OCI-LY7 (cell line): Measurements from ENCODE around the gene ECEL1. TPM values are rescaled to one million over a fixed set of nuclear protein-coding genes. Genes with fewer than 3 reads are reported as not detected.

Experiments
- BruUV-seq: library from RNA; stranded (reverse); fragments of 400-500 nt; replicated peaks from 2 replicates; lab custom pipeline; 2021; lab: Mats Ljungman, UMichigan
- CTCF ChIA-PET: fragments of 300-600 bp; sonication (Branson Sonifier 250); formaldehyde crosslinking; loops from one replicate; lab custom pipeline; 2022; ENCODE audit warnings: antibody characterized with exemption; ENCODE audit not compliant: unreplicated experiment; lab: Charles Lee
- POLR2A ChIA-PET: fragments of 300-600 bp; sonication (Branson Sonifier 250); formaldehyde crosslinking; loops from one replicate; lab custom pipeline; 2022; ENCODE audit warnings: antibody characterized with exemption; lab: Charles Lee
- DNase-seq: peaks from one replicate; pipeline ENCODE4 v3.0.0-alpha.2; 2015; ENCODE audit warnings: low spot score
- H2AFZ ChIP-seq: fragments of 200-600 bp; sonication (generic), shearing (Covaris generic); 2 replicates; pipeline ENCODE4 v1.6.1; 2014; ENCODE audit warnings: mild to moderate bottlenecking, antibody characterized with exemption, low read length, moderate library complexity
- H3K27ac ChIP-seq: fragments of 200-600 bp; sonication (generic); 2 replicates; pipeline ENCODE4 v1.5.1; 2014; ENCODE audit warnings: mixed run types, low read depth, mild to moderate bottlenecking, moderate library complexity, low read length, inconsistent platforms; ENCODE audit not compliant: poor library complexity, severe bottlenecking
- H3K36me3 ChIP-seq: fragments of 200-600 bp; sonication (generic); 2 replicates; pipeline ENCODE4 v1.6.1; 2014; ENCODE audit warnings: mild to moderate bottlenecking, antibody characterized with exemption, low read length, moderate library complexity, mixed read lengths; ENCODE audit not compliant: insufficient read depth
- H3K4me1 ChIP-seq: fragments of 200-600 bp; sonication (generic); 2 replicates; pipeline ENCODE4 v1.5.1; 2014; ENCODE audit warnings: mild to moderate bottlenecking, low read length; ENCODE audit not compliant: insufficient read depth, poor library complexity, severe bottlenecking
- H3K4me2 ChIP-seq: fragments of 200-600 bp; sonication (generic); 2 replicates; pipeline ENCODE4 v1.6.1; 2014; ENCODE audit warnings: mild to moderate bottlenecking, low read length
- H3K4me3 ChIP-seq: fragments of 200-600 bp; sonication (generic); 2 replicates; pipeline ENCODE4 v1.5.1; 2014; ENCODE audit warnings: mild to moderate bottlenecking, low read depth, low read length; ENCODE audit not compliant: poor library complexity, severe bottlenecking
- H3K79me2 ChIP-seq: fragments of 200-600 bp; sonication (generic); 2 replicates; pipeline ENCODE4 v1.6.1; 2016; ENCODE audit warnings: low read depth, mild to moderate bottlenecking, low read length, moderate library complexity, mixed read lengths; ENCODE audit not compliant: insufficient read depth
- H3K9me2 ChIP-seq: fragments of 200-600 bp; sonication (generic); 2 replicates; pipeline ENCODE4 v1.6.1; 2016; ENCODE audit warnings: mild to moderate bottlenecking, low read length, mixed read lengths; ENCODE audit not compliant: insufficient read depth
- H3K9me3 ChIP-seq: fragments of 200-600 bp; sonication (generic); 2 replicates; pipeline ENCODE4 v1.6.1; 2014; ENCODE audit warnings: mild to moderate bottlenecking, mixed run types, low read length, mixed read lengths
- H4K20me1 ChIP-seq: fragments of 200-600 bp; sonication (generic); 2 replicates; pipeline ENCODE4 v1.6.1; 2014; ENCODE audit warnings: mild to moderate bottlenecking, antibody characterized with exemption, low read length, moderate library complexity, mixed read lengths; ENCODE audit not compliant: insufficient read depth
- EZH2phosphoT487 ChIP-seq: fragments of 200-600 bp; sonication (generic); IDR thresholded peaks from 2 replicates; pipeline ENCODE4 v1.6.1; 2018; ENCODE audit warnings: low read depth, borderline replicate concordance, mild to moderate bottlenecking, mixed run types, antibody characterized with exemption, low read length, moderate library complexity, mixed read lengths
- intact Hi-C: fragments of 100-400 bp; cut with micrococcal nuclease; formaldehyde crosslinking; loops from one replicate; pipeline ENCODE4 v1.10.0; 2022; ENCODE audit not compliant: unreplicated experiment
- total RNA-seq, 2 experiments: library from RNA; depleted of rRNA in 1 of 2; stranded (reverse); fragments of >200 nt in 1 of 2; shearing (Covaris generic) in 1 of 2; gene quantifications; 2 replicates each; pipeline ENCODE4 v1.2.3, GENCODE V29; 2014 to 2022
- TF ChIP-seq, protein P1 (sequence below): fragments of 200-600 bp; sonication (generic); conservative IDR thresholded peaks from 2 replicates; pipeline ENCODE4 v1.5.1; 2014; ENCODE audit warnings: mild to moderate bottlenecking, antibody characterized with exemption, low read length, moderate library complexity, mixed read lengths

ECEL1 gene
- total RNA-seq, 2 experiments from 2014 or later: not detected

DNA sequence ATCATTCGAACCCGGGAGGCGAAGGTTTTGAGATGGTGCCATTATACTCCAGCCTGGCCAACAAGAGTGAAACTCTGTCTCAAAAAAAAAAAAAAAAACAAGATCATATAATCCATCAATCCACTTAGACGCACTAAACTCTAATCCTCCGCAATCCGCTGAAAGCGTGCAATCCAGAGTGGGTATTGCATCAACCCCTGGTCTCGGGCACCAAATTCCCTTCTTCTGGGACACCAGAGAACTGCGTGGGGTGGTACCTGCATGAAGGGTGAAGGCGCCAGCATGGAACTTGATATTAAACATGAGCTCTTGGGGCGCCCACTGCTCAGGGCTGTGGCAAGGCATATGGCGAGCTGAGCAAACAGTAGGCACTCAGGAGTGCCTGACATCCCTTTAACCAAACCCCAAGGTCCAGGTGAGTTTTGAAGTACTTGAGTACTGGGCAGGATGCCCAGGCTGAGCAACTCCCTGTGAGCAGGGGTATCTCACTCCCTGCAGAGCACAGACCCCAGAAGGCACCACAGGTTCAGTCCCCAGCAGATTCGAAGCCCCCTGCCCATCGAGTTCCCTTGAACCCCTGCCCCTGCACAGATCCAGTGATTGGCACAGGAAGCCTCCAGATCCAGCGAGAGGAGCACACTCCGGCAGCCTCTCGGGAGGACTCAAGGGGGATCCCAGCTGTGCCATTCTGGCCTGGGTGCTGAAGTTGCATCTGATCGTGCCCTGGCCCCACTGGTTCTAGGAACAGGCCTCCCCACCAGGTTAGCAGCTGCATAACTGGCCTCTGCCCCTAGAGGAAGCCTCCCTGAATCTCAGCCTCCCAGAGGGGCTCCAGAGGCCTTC, 23.7 kb downstream of the ECEL1 start:
- Histone ChIP-seq H3K9me3 (no peaks in the 10 kb centered on the region; the same call in 1 of the 2 replicates), H3K79me2 (no peaks in the 10 kb centered on the region), H3K27ac (no peak overlapping the region), H2AFZ (no peak overlapping the region), H3K36me3 (no peaks in the 10 kb centered on the region), H4K20me1 (no peaks in the 10 kb centered on the region), H3K4me2 (no peak overlapping the region), H3K4me1 (peaks cover 34% of the 10 kb centered on the region), H3K4me3 (no peak overlapping the region), H3K9me2 (no peaks in the 10 kb centered on the region)
- ChIA-PET CTCF (no interaction called here), POLR2A (interaction anchor here (0.6 to 1.0 kb wide), 4 partner anchors 10 to 632 kb away, joined by 3 to 5 read pairs (median 4); no protein-coding TSS in a partner anchor)
- intact Hi-C loops: no loop called here
- BruUV-seq: no TSS peak
- DNase-seq: no peak
- no peak for TF ChIP-seq EZH2phosphoT487
- TF ChIP-seq, protein P1, sequence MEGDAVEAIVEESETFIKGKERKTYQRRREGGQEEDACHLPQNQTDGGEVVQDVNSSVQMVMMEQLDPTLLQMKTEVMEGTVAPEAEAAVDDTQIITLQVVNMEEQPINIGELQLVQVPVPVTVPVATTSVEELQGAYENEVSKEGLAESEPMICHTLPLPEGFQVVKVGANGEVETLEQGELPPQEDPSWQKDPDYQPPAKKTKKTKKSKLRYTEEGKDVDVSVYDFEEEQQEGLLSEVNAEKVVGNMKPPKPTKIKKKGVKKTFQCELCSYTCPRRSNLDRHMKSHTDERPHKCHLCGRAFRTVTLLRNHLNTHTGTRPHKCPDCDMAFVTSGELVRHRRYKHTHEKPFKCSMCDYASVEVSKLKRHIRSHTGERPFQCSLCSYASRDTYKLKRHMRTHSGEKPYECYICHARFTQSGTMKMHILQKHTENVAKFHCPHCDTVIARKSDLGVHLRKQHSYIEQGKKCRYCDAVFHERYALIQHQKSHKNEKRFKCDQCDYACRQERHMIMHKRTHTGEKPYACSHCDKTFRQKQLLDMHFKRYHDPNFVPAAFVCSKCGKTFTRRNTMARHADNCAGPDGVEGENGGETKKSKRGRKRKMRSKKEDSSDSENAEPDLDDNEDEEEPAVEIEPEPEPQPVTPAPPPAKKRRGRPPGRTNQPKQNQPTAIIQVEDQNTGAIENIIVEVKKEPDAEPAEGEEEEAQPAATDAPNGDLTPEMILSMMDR: no peak

DNA sequence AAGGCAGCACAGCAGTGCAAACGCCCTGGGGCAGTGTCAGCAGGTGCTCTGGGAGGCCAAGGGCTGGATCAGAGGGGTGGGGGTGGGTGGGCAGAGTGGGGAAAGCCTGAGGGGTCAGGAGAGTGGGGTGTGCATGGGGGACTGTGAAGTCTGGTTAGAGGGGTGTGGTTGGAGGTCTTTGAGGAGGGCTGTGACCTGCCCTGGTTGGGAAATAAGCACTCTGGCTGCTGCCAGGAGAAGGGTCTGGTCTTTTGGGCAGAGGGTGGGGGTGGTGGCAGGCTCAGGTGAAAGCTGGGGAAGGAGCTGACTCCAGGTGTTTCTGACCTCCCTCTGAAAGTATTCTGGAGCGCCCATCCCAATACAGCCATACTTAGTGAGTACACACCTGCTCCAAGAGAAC, 27.5 kb downstream of the ECEL1 start:
- CTCF ChIA-PET: no interaction called here

More for the DNA sequence above, 27.5 kb downstream of the ECEL1 start:
- no TSS peak for BruUV-seq
- no peaks in the 10 kb centered on the region for H4K20me1 ChIP-seq
- intact Hi-C loops: no loop called here
- DNase-seq: no peak
- H3K4me2 ChIP-seq: no peak overlapping the region
- TF ChIP-seq, protein P1: no peak
- TF ChIP-seq EZH2phosphoT487: no peak
- H3K79me2 ChIP-seq: no peaks in the 10 kb centered on the region
- H3K4me3 ChIP-seq: no peak overlapping the region
- no peak overlapping the region for H3K27ac ChIP-seq
- peaks cover 8% of the 10 kb centered on the region for H3K4me1 ChIP-seq
- POLR2A ChIA-PET: no interaction called here
- H3K9me3 ChIP-seq: no peaks in the 10 kb centered on the region
- H3K9me2 ChIP-seq: no peaks in the 10 kb centered on the region
- H3K36me3 ChIP-seq: no peaks in the 10 kb centered on the region
- no peak overlapping the region for H2AFZ ChIP-seq
